Gastrocnemius medialis (tissue), 4 donors: ENCODE results near the gene WNT8B.

ENCODE experiments used
- POLR2A ChIP-seq, 2 donors: fragments of 450-650 bp; IDR thresholded peaks; one replicate each; pipeline ENCODE4 v1.6.1; 2017; ENCODE audit warnings: antibody characterized with exemption in 2 of 2, mild to moderate bottlenecking in 2 of 2, moderate library complexity in 2 of 2
- TF ChIP-seq, protein P1 (sequence below), 5 experiments: fragments of 450-650 bp in 3 of 5; fragments of 200-600 bp in 2 of 5; sonication (generic) in 2 of 5; IDR thresholded peaks in 4 of 5; conservative IDR thresholded peaks in 1 of 5; 1 replicate in 4 of 5; 2 replicates in 1 of 5; pipeline ENCODE4 v1.5.1; 2016 to 2019; ENCODE audit warnings: antibody characterized with exemption in 5 of 5, mild to moderate bottlenecking in 3 of 5, moderate library complexity in 3 of 5

DNA sequence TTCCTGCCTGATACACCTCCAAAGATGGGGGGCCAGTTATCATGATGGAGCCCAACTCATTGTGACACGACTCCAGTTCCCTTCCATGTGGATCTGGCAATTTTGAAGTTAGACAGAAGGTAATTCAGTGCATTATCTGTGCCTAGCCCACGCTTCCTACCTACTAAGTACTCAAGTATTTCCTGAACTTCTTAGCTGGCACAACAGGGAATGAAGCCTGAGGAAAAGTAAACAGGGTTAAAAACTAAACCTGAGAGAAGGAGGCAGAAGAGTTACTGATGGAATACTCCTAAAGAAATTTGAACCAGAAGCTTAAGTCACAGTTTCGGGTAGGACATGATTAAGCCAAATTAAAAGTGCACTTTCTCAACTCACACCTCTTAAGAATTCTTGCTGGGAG, 58.0 kb downstream of the WNT8B start:
- TF ChIP-seq, protein P1, sequence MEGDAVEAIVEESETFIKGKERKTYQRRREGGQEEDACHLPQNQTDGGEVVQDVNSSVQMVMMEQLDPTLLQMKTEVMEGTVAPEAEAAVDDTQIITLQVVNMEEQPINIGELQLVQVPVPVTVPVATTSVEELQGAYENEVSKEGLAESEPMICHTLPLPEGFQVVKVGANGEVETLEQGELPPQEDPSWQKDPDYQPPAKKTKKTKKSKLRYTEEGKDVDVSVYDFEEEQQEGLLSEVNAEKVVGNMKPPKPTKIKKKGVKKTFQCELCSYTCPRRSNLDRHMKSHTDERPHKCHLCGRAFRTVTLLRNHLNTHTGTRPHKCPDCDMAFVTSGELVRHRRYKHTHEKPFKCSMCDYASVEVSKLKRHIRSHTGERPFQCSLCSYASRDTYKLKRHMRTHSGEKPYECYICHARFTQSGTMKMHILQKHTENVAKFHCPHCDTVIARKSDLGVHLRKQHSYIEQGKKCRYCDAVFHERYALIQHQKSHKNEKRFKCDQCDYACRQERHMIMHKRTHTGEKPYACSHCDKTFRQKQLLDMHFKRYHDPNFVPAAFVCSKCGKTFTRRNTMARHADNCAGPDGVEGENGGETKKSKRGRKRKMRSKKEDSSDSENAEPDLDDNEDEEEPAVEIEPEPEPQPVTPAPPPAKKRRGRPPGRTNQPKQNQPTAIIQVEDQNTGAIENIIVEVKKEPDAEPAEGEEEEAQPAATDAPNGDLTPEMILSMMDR (IDR thresholded peaks at IDR 0.05 in 4 of 5, conservative IDR thresholded peaks at IDR 0.05 in 1 of 5) = no peak
- no peak for TF ChIP-seq POLR2A (IDR thresholded peaks at IDR 0.05)
